Dendritic cell treated with granulocyte-macrophage colony-stimulating factor and Interleukin-4, amounts not matched to agents 40 ng/mL and 50 ng/mL, for 4 days (primary cell): ENCODE data around the gene PPFIBP1.
"Not testable (repeated sequence)": the region's sequence is repeated elsewhere in the genome, so short reads cannot be mapped to it uniquely, and the experiment has no call there.

Source experiments
- H3K27ac Mint-ChIP-seq: one replicate; pipeline ENCODE4 v1.8.0; 2022; ENCODE audit warnings: mild to moderate bottlenecking, mixed read lengths
- H3K27me3 Mint-ChIP-seq: one replicate; pipeline ENCODE4 v1.8.0; 2022; ENCODE audit warnings: mild to moderate bottlenecking, mixed read lengths
- H3K36me3 Mint-ChIP-seq: one replicate; pipeline ENCODE4 v1.8.0; 2022; ENCODE audit warnings: low read depth, mixed read lengths
- H3K4me1 Mint-ChIP-seq: one replicate; pipeline ENCODE4 v1.8.0; 2022; ENCODE audit warnings: low read depth, mixed read lengths
- H3K4me3 Mint-ChIP-seq: one replicate; pipeline ENCODE4 v1.8.0; 2022; ENCODE audit warnings: mild to moderate bottlenecking, moderate library complexity, mixed read lengths
- H3K9me3 Mint-ChIP-seq: one replicate; pipeline ENCODE4 v1.8.0; 2022; ENCODE audit warnings: mixed read lengths
- intact Hi-C: fragments of 100-400 bp; cut with micrococcal nuclease; formaldehyde crosslinking; loops from one replicate; pipeline ENCODE4 v1.15.0; 2022

The PPFIBP1 gene

DNA sequence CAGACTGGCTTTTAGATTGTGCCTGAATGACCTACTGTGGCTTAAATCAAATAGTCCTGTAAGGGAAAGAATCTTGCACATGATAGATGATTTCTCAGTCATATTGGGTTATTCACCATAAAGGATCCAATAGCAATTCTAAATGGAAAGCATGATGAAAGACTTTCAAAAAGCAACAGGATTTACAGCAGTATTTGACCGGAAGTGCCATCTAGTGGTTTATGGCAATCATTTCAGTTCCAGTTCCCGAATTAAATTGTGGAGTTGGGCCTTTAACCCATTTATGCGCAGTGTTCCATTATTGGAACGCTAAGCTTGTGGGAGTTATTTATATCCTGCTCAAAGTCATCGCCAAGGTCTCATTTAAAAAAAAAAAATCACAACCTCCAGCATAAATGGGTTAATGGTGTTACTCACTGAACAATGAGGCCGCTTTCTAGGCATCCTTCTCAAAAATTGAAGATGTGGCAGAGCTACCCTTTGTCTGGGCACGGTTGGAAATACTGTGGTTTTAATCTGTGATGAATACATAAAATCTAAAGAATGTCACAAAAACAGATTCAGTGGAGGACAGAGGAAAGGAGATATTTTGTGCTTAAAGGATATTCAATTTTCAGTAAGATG, 111.5 kb downstream of the PPFIBP1 start:
- H3K27ac Mint-ChIP-seq: no peak overlapping the region
- H3K27me3 Mint-ChIP-seq: no peaks in the 10 kb centered on the region
- peaks cover 17% of the 10 kb centered on the region for H3K4me1 Mint-ChIP-seq
- intact Hi-C loops: loop anchor here (1.0 to 2.0 kb wide), 2 partner anchors 203 to 211 kb away; no protein-coding TSS in a partner anchor
- peaks cover 22% of the 10 kb centered on the region for H3K36me3 Mint-ChIP-seq
- no peaks in the 10 kb centered on the region for H3K9me3 Mint-ChIP-seq
- H3K4me3 Mint-ChIP-seq: no peak overlapping the region

- H3K9me3 Mint-ChIP-seq, H3K4me3 Mint-ChIP-seq, intact Hi-C loops: not testable (repeated sequence)
Measured at GRCh38 chr12:27636569-27636968, 112.6 kb downstream of the PPFIBP1 start.

DNA sequence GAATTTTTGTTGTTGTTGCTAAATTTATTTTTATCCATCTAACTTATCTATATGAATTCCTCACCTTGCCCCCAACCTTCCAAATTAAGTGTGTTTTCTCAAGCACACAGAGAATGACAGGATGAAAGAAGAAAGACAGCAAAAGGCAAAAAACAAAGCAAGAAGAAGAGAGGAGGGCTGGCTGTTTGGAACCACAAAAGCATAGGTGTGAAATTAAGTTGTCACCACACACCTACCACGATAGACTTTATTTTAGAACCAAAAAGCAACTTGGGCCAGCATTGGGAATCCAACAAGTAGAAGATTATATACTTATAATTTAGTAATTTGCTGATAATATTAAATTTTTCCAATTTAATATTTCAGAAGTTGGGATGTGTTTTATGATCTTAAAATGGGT, 113.5 kb downstream of the PPFIBP1 start:
- peaks cover 20% of the 10 kb centered on the region for H3K4me1 Mint-ChIP-seq
- no peak overlapping the region for H3K27ac Mint-ChIP-seq
- H3K9me3 Mint-ChIP-seq: no peaks in the 10 kb centered on the region
- H3K27me3 Mint-ChIP-seq: no peaks in the 10 kb centered on the region
- H3K4me3 Mint-ChIP-seq: no peak overlapping the region
- intact Hi-C loops: no loop called here
- peaks cover 22% of the 10 kb centered on the region for H3K36me3 Mint-ChIP-seq

More at GRCh38 chr12:27636569-27636968, 112.6 kb downstream of the PPFIBP1 start:
- Mint-ChIP-seq H3K36me3 (peaks cover 22% of the 10 kb centered on the region), H3K4me1 (peaks cover 17% of the 10 kb centered on the region)
- not testable (repeated sequence) for H3K27ac Mint-ChIP-seq, H3K27me3 Mint-ChIP-seq

DNA sequence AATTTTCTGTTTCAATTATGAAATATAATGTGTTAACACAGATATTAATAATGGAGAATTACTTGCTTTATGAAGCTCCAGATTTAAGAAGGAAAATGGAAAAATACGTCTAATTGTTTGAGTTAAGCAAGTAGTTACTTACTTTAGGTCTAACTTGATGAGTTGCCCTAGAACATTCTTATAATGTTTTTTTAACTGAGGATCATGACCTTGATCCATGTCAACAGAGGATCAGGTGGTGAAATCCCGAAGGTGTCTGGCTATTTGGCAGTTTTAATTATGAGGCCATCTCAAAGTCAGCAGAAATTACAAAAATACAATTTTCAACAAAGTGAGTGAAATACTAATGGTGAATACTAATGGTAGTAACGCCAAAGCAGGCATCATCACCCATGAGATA, 115.3 kb downstream of the PPFIBP1 start:
- H3K9me3 Mint-ChIP-seq: no peaks in the 10 kb centered on the region
- H3K4me1 Mint-ChIP-seq: peaks cover 10% of the 10 kb centered on the region
- H3K27ac Mint-ChIP-seq: no peak overlapping the region
- H3K27me3 Mint-ChIP-seq: no peaks in the 10 kb centered on the region
- intact Hi-C loops: no loop called here
- peaks cover 20% of the 10 kb centered on the region for H3K36me3 Mint-ChIP-seq
- no peak overlapping the region for H3K4me3 Mint-ChIP-seq

DNA sequence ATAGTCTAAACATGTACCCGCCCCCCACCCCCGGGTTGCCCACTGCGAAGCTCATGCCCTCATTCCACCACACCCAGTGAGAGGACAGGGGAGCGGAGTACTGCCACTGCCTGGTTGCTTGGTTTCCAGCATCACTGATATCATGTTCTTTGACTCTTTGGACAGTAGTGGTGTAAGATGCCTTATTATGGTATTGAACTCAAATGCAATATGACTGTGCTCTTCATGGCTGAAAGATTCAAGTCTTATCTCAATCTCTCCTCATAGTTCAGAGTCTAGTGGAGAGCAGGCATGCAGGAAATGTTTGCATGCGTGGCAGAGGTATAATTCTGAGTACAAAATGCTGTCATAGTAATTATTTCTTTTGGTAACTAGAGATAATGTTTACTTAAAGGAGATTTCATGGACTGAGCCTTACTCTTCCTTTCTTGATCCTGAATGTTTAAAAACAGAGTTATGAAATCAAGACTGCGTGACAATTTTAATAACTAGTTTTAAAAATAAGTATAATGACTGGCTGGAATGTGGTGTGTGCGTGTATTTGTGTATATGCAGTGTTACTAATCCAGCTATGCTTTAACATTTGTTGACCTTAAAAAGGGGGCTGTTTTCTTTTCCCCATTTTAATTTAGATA, 116.7 kb downstream of the PPFIBP1 start:
- intact Hi-C loops, H3K27ac Mint-ChIP-seq, H3K9me3 Mint-ChIP-seq, H3K4me3 Mint-ChIP-seq, H3K4me1 Mint-ChIP-seq, H3K27me3 Mint-ChIP-seq: not testable (repeated sequence)
- H3K36me3 Mint-ChIP-seq: peaks cover 26% of the 10 kb centered on the region

- H3K36me3 Mint-ChIP-seq: peaks cover 30% of the 10 kb centered on the region
- H3K27me3 Mint-ChIP-seq, intact Hi-C loops, H3K4me3 Mint-ChIP-seq, H3K9me3 Mint-ChIP-seq, H3K4me1 Mint-ChIP-seq, H3K27ac Mint-ChIP-seq: not testable (repeated sequence)
Measured at GRCh38 chr12:27642361-27642760, 118.4 kb downstream of the PPFIBP1 start.

- H3K27me3 Mint-ChIP-seq, H3K9me3 Mint-ChIP-seq, H3K4me1 Mint-ChIP-seq, H3K4me3 Mint-ChIP-seq, H3K27ac Mint-ChIP-seq, intact Hi-C loops: not testable (repeated sequence)
- H3K36me3 Mint-ChIP-seq: peaks cover 31% of the 10 kb centered on the region
Measured at GRCh38 chr12:27642892-27643291, 118.9 kb downstream of the PPFIBP1 start.

DNA sequence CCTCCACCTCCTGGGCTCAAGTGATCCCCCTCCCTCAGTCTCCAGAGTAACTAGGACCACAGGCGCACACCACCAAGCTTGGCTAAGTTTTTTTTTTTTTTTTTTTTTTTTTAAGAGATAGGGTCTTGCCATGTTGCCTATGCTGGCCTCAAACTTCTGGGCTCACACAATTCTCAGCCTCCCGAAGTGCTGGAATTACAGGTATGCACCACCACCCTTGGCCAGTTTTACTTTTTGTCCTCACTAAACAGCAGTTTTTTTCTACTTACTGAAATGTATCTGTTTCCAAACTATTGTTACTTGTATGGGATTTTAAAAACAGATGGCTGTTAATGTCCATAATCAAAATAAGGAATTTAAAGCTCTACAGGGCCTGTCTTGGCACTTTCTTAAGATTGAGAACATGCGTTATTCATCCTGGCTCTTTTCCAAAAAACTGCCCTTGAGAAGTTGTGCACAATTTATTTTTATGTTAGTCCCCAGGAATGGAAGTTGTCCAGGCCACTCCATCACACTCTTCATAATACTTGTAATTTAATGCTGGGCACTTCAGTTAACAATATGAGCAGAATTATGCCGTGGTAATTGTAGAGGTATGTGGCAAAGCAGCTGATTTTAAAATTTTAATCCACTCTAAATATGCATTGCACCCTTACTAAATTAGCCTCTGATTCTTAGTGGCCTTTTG, 120.3 kb downstream of the PPFIBP1 start:
- no peak overlapping the region for H3K4me3 Mint-ChIP-seq
- intact Hi-C loops: no loop called here
- peaks cover 6% of the 10 kb centered on the region for H3K4me1 Mint-ChIP-seq
- no peak overlapping the region for H3K27ac Mint-ChIP-seq
- H3K9me3 Mint-ChIP-seq: no peaks in the 10 kb centered on the region
- no peaks in the 10 kb centered on the region for H3K27me3 Mint-ChIP-seq
- H3K36me3 Mint-ChIP-seq: peaks cover 41% of the 10 kb centered on the region

GRCh38 chr12:27645671-27646070, 121.7 kb downstream of the PPFIBP1 start:
- H3K27ac Mint-ChIP-seq: no peak overlapping the region
- intact Hi-C loops: no loop called here
- H3K4me1 Mint-ChIP-seq: peaks cover 6% of the 10 kb centered on the region
- H3K27me3 Mint-ChIP-seq: no peaks in the 10 kb centered on the region
- H3K4me3 Mint-ChIP-seq: no peak overlapping the region
- peaks cover 44% of the 10 kb centered on the region for H3K36me3 Mint-ChIP-seq
- H3K9me3 Mint-ChIP-seq: no peaks in the 10 kb centered on the region

DNA sequence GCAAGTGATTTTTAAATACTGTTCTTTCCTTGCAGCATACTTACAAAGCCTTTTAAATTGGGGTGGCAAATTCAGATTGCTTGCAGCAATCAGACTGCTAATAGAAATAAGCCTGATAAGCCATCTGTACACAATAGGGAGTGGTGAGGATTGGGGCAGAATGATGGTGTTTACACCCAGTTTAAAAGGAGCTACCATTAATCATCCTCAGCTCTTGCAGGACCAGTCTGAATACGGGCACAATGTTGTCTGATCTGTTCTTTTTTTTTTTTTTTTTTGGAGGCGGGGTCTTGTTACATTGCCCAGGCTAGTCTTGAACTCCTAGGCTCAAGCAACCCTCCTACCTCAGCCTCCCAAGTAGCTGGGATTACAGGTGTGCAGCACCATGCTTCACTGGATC, 122.1 kb downstream of the PPFIBP1 start:
- Mint-ChIP-seq H3K36me3 (peaks cover 47% of the 10 kb centered on the region), H3K4me3 (no peak overlapping the region)

DNA sequence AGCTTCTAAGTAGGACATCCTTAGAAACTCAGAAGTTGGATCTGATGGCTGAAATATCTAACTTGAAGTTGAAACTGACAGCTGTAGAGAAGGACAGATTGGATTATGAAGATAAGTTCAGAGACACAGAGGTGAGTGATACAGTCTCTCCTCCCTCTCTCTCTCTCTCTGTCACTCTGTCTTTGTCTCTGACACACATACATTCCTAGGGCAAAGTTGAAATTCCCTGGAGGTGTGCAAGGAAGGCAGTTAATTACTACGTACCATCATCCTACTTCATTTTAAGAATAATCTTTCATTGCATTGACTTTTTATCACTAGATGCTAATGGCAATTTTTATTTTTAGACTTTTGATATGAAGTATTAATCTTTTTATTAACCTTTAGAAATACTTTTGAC, 126.0 kb downstream of the PPFIBP1 start:
- no peaks in the 10 kb centered on the region for H3K27me3 Mint-ChIP-seq
- H3K9me3 Mint-ChIP-seq: no peaks in the 10 kb centered on the region
- no peak overlapping the region for H3K27ac Mint-ChIP-seq
- peaks cover 48% of the 10 kb centered on the region for H3K36me3 Mint-ChIP-seq
- intact Hi-C loops: no loop called here
- H3K4me3 Mint-ChIP-seq: no peak overlapping the region
- peaks cover 5% of the 10 kb centered on the region for H3K4me1 Mint-ChIP-seq

More for the DNA sequence above, 122.1 kb downstream of the PPFIBP1 start:
- Mint-ChIP-seq H3K27me3 (no peaks in the 10 kb centered on the region), H3K27ac (no peak overlapping the region), H3K4me1 (peaks cover 6% of the 10 kb centered on the region), H3K9me3 (no peaks in the 10 kb centered on the region)
- intact Hi-C loops: no loop called here

GRCh38 chr12:27651201-27651600, 127.2 kb downstream of the PPFIBP1 start:
- intact Hi-C loops: no loop called here
- Mint-ChIP-seq H3K27me3 (no peaks in the 10 kb centered on the region), H3K4me3 (no peak overlapping the region), H3K27ac (no peak overlapping the region), H3K9me3 (no peaks in the 10 kb centered on the region), H3K4me1 (peaks cover 5% of the 10 kb centered on the region), H3K36me3 (peaks cover 40% of the 10 kb centered on the region)

GRCh38 chr12:27652174-27652763, 128.3 kb downstream of the PPFIBP1 start:
- no peak overlapping the region for H3K4me3 Mint-ChIP-seq
- peaks cover 5% of the 10 kb centered on the region for H3K4me1 Mint-ChIP-seq
- H3K36me3 Mint-ChIP-seq: peaks cover 40% of the 10 kb centered on the region
- H3K27ac Mint-ChIP-seq: no peak overlapping the region
- intact Hi-C loops: no loop called here
- no peaks in the 10 kb centered on the region for H3K27me3 Mint-ChIP-seq
- no peaks in the 10 kb centered on the region for H3K9me3 Mint-ChIP-seq

- Mint-ChIP-seq H3K27ac (no peak overlapping the region), H3K27me3 (no peaks in the 10 kb centered on the region), H3K36me3 (peaks cover 27% of the 10 kb centered on the region), H3K4me1 (peaks cover 5% of the 10 kb centered on the region), H3K4me3 (no peak overlapping the region), H3K9me3 (no peaks in the 10 kb centered on the region)
- intact Hi-C loops: no loop called here
Measured at GRCh38 chr12:27653661-27654060, 129.7 kb downstream of the PPFIBP1 start.
